ENCODE measurements around the gene RALGAPA2. TPM values are rescaled to one million over a fixed set of nuclear protein-coding genes. Genes with fewer than 3 reads are reported as not detected.

Gene RALGAPA2
- total and polyA plus RNA-seq, 5 donors from 2014 or later, result 4.7 to 28.8 (median 6.2) TPM

GRCh38 chr20:20593447-20594170 is 118.8 kb downstream of the RALGAPA2 start:
- Mint-ChIP-seq H3K4me3 (no peak overlapping the region), H3K27me3 (no peaks in the 10 kb centered on the region), H3K27ac (no peak overlapping the region), H3K36me3 (peaks cover 34% of the 10 kb centered on the region), H3K9me3 (peaks cover 0 to 1% (median 0%) of the 10 kb centered on the region in 7 donors), H3K4me1 (peaks cover 0 to 5% (median 2%) of the 10 kb centered on the region in 4 donors)
- Histone ChIP-seq H3K4me1 (ENCODE audit: control insufficient read depth, insufficient read depth, low read length, poor library complexity, severe bottlenecking) (no peaks in the 10 kb centered on the region), H3K4me3 (ENCODE audit: low read depth, low read length) (no peak overlapping the region), H3K27ac (ENCODE audit: insufficient read depth, low read length, poor library complexity, severe bottlenecking) (no peak overlapping the region), H3K9me3 (ENCODE audit: control insufficient read depth in 2 of 2, low read length in 2 of 2) (no peaks in the 10 kb centered on the region), H3K36me3 (ENCODE audit: control insufficient read depth, insufficient read depth, low read length) (peaks cover 23% of the 10 kb centered on the region), H3K27me3 (ENCODE audit: control insufficient read depth, insufficient read depth, low read length) (no peaks in the 10 kb centered on the region)
- ATAC-seq (ENCODE audit: low read depth in 2 of 2), result no peak
- DNase-seq, result peak in 1 of 3 donors; percentile 40

- peaks cover 0 to 5% (median 1%) of the 10 kb centered on the region in 4 donors for H3K4me1 Mint-ChIP-seq
- ATAC-seq (ENCODE audit: low read depth in 2 of 2) (no peak), DNase-seq (no peak)
- Histone ChIP-seq H3K4me3 (ENCODE audit: low read depth, low read length) (no peak overlapping the region), H3K9me3 (ENCODE audit: control insufficient read depth in 2 of 2, low read length in 2 of 2) (no peaks in the 10 kb centered on the region), H3K27ac (ENCODE audit: insufficient read depth, low read length, poor library complexity, severe bottlenecking) (no peak overlapping the region), H3K4me1 (ENCODE audit: control insufficient read depth, insufficient read depth, low read length, poor library complexity, severe bottlenecking) (no peaks in the 10 kb centered on the region), H3K27me3 (ENCODE audit: control insufficient read depth, insufficient read depth, low read length) (no peaks in the 10 kb centered on the region), H3K36me3 (ENCODE audit: control insufficient read depth, insufficient read depth, low read length) (peaks cover 64% of the 10 kb centered on the region)
- H3K27me3 Mint-ChIP-seq, result no peaks in the 10 kb centered on the region
- no peak overlapping the region for H3K4me3 Mint-ChIP-seq
- H3K9me3 Mint-ChIP-seq, result no peaks in the 10 kb centered on the region
- peaks cover 73% of the 10 kb centered on the region for H3K36me3 Mint-ChIP-seq
- H3K27ac Mint-ChIP-seq, result no peak overlapping the region
Observed at GRCh38 chr20:20585146-20585545, 127.3 kb downstream of the RALGAPA2 start.

- H3K36me3 Mint-ChIP-seq, result peaks cover 69% of the 10 kb centered on the region
- H3K27ac ChIP-seq (ENCODE audit: insufficient read depth, low read length, poor library complexity, severe bottlenecking), result no peak overlapping the region
- ATAC-seq (ENCODE audit: low read depth in 2 of 2) (no peak), DNase-seq (no peak)
- H3K4me3 ChIP-seq (ENCODE audit: low read depth, low read length), result no peak overlapping the region
- H3K27me3 Mint-ChIP-seq, result no peaks in the 10 kb centered on the region
- H3K4me3 Mint-ChIP-seq, result no peak overlapping the region
- no peaks in the 10 kb centered on the region for H3K27me3 ChIP-seq (ENCODE audit: control insufficient read depth, insufficient read depth, low read length)
- H3K4me1 ChIP-seq (ENCODE audit: control insufficient read depth, insufficient read depth, low read length, poor library complexity, severe bottlenecking), result no peaks in the 10 kb centered on the region
- H3K27ac Mint-ChIP-seq, result no peak overlapping the region
- H3K4me1 Mint-ChIP-seq, result peaks cover 0 to 5% (median 1%) of the 10 kb centered on the region in 4 donors
- H3K36me3 ChIP-seq (ENCODE audit: control insufficient read depth, insufficient read depth, low read length), result peaks cover 53% of the 10 kb centered on the region
- H3K9me3 ChIP-seq (ENCODE audit: control insufficient read depth in 2 of 2, low read length in 2 of 2), result no peaks in the 10 kb centered on the region
- H3K9me3 Mint-ChIP-seq, result no peaks in the 10 kb centered on the region
Observed at GRCh38 chr20:20582734-20583133, 129.7 kb downstream of the RALGAPA2 start.

GRCh38 chr20:20580139-20580538 is 132.3 kb downstream of the RALGAPA2 start:
- Histone ChIP-seq H3K4me3 (ENCODE audit: low read depth, low read length) (no peak overlapping the region), H3K36me3 (ENCODE audit: control insufficient read depth, insufficient read depth, low read length) (peaks cover 43% of the 10 kb centered on the region), H3K27me3 (ENCODE audit: control insufficient read depth, insufficient read depth, low read length) (no peaks in the 10 kb centered on the region), H3K4me1 (ENCODE audit: control insufficient read depth, insufficient read depth, low read length, poor library complexity, severe bottlenecking) (no peaks in the 10 kb centered on the region), H3K27ac (ENCODE audit: insufficient read depth, low read length, poor library complexity, severe bottlenecking) (no peak overlapping the region), H3K9me3 (ENCODE audit: control insufficient read depth in 2 of 2, low read length in 2 of 2) (no peaks in the 10 kb centered on the region)
- no peak for DNase-seq
- H3K27me3 Mint-ChIP-seq, result no peaks in the 10 kb centered on the region
- no peaks in the 10 kb centered on the region for H3K9me3 Mint-ChIP-seq
- peaks cover 60% of the 10 kb centered on the region for H3K36me3 Mint-ChIP-seq
- H3K4me1 Mint-ChIP-seq, result no peaks in the 10 kb centered on the region
- ATAC-seq (ENCODE audit: low read depth in 2 of 2), result no peak
- H3K27ac Mint-ChIP-seq, result no peak overlapping the region
- no peak overlapping the region for H3K4me3 Mint-ChIP-seq

GRCh38 chr20:20578838-20579237 is 133.6 kb downstream of the RALGAPA2 start:
- Mint-ChIP-seq H3K4me1 (no peaks in the 10 kb centered on the region), H3K36me3 (peaks cover 55% of the 10 kb centered on the region), H3K9me3 (no peaks in the 10 kb centered on the region), H3K27me3 (no peaks in the 10 kb centered on the region), H3K27ac (no peak overlapping the region), H3K4me3 (no peak overlapping the region)
- no peaks in the 10 kb centered on the region for H3K27me3 ChIP-seq (ENCODE audit: control insufficient read depth, insufficient read depth, low read length)
- no peak overlapping the region for H3K27ac ChIP-seq (ENCODE audit: insufficient read depth, low read length, poor library complexity, severe bottlenecking)
- no peaks in the 10 kb centered on the region for H3K4me1 ChIP-seq (ENCODE audit: control insufficient read depth, insufficient read depth, low read length, poor library complexity, severe bottlenecking)
- ATAC-seq (ENCODE audit: low read depth in 2 of 2) (no peak), DNase-seq (no peak)
- H3K9me3 ChIP-seq (ENCODE audit: control insufficient read depth in 2 of 2, low read length in 2 of 2), result no peaks in the 10 kb centered on the region
- peaks cover 40% of the 10 kb centered on the region for H3K36me3 ChIP-seq (ENCODE audit: control insufficient read depth, insufficient read depth, low read length)
- H3K4me3 ChIP-seq (ENCODE audit: low read depth, low read length), result no peak overlapping the region

GRCh38 chr20:20573797-20574196 is 138.6 kb downstream of the RALGAPA2 start:
- ATAC-seq (ENCODE audit: low read depth in 2 of 2) (no peak), DNase-seq (no peak)
- Mint-ChIP-seq H3K4me1 (no peaks in the 10 kb centered on the region), H3K36me3 (peaks cover 35% of the 10 kb centered on the region), H3K9me3 (no peaks in the 10 kb centered on the region), H3K27me3 (no peaks in the 10 kb centered on the region), H3K27ac (no peak overlapping the region), H3K4me3 (no peak overlapping the region)
- Histone ChIP-seq H3K27ac (ENCODE audit: insufficient read depth, low read length, poor library complexity, severe bottlenecking) (no peak overlapping the region), H3K4me3 (ENCODE audit: low read depth, low read length) (no peak overlapping the region), H3K4me1 (ENCODE audit: control insufficient read depth, insufficient read depth, low read length, poor library complexity, severe bottlenecking) (no peaks in the 10 kb centered on the region), H3K9me3 (ENCODE audit: control insufficient read depth in 2 of 2, low read length in 2 of 2) (no peaks in the 10 kb centered on the region), H3K36me3 (ENCODE audit: control insufficient read depth, insufficient read depth, low read length) (peaks cover 18% of the 10 kb centered on the region), H3K27me3 (ENCODE audit: control insufficient read depth, insufficient read depth, low read length) (no peaks in the 10 kb centered on the region)

GRCh38 chr20:20571068-20571780 is 141.2 kb downstream of the RALGAPA2 start:
- H3K36me3 ChIP-seq (ENCODE audit: control insufficient read depth, insufficient read depth, low read length), result peaks cover 18% of the 10 kb centered on the region
- H3K27ac ChIP-seq (ENCODE audit: insufficient read depth, low read length, poor library complexity, severe bottlenecking), result no peak overlapping the region
- no peak for DNase-seq
- H3K9me3 ChIP-seq (ENCODE audit: control insufficient read depth in 2 of 2, low read length in 2 of 2), result no peaks in the 10 kb centered on the region
- H3K4me3 ChIP-seq (ENCODE audit: low read depth, low read length), result no peak overlapping the region
- H3K36me3 Mint-ChIP-seq, result peaks cover 32% of the 10 kb centered on the region
- no peak for ATAC-seq (ENCODE audit: low read depth in 2 of 2)
- no peaks in the 10 kb centered on the region for H3K9me3 Mint-ChIP-seq
- H3K4me3 Mint-ChIP-seq, result no peak overlapping the region
- no peaks in the 10 kb centered on the region for H3K4me1 Mint-ChIP-seq
- no peak overlapping the region for H3K27ac Mint-ChIP-seq
- H3K4me1 ChIP-seq (ENCODE audit: control insufficient read depth, insufficient read depth, low read length, poor library complexity, severe bottlenecking), result no peaks in the 10 kb centered on the region
- H3K27me3 Mint-ChIP-seq, result no peaks in the 10 kb centered on the region
- no peaks in the 10 kb centered on the region for H3K27me3 ChIP-seq (ENCODE audit: control insufficient read depth, insufficient read depth, low read length)

Data from CD4-positive, CD25-positive, alpha-beta regulatory T cell (primary cell).